ENCODE measurements around the gene EIF4H.

- TF ChIP-seq EZH2 (IDR thresholded peaks at IDR 0.05; ENCODE audit: insufficient read depth, poor library complexity, severe bottlenecking), result no peak
- no peak for TF ChIP-seq EZH2phosphoT487 (IDR thresholded peaks at IDR 0.05; ENCODE audit: insufficient read depth, low read depth)
These were observed 25.6 kb downstream of the EIF4H start for GRCh38 chr7:74199551-74200355.
